ENCODE measurements around the gene C10orf90.
"Not testable (repeated sequence)": the region's sequence is repeated elsewhere in the genome, so short reads cannot be mapped to it uniquely, and the experiment has no call there.

Gene C10orf90

DNA sequence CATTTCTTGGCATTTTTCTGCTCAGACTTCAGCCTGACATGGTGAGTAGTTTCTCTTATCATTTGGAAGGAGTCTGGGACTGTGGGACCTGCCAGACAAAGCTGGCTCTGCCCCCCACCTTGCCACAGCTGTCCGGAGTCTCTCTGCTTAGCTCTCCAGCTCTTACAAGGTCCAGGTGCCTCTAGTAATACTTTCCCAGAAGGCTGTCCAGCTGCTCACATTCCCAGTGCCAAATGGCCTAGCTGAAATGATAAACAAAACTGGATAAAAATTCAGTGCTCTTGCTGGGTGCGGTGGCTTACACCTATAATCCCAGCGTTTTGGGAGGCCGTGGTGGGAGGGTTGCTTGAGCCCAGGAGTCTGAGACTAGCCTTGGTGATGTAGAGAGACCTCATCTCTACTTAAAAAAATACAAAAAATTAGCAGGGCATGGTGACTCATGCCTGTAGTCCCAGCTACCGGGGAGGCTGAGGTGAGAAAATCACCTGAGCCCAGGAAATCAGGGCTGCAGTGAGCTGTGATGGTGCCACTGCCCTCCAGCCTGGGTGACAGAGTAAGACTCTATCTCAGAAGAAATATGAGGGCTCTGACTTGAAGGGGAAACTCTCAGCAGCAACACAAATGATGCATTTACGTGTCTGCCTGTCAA, 86.8 kb downstream of the C10orf90 start:
- no peak for DNase-seq (ENCODE audit: low read depth)

GRCh38 chr10:126581648-126582046, 88.8 kb downstream of the C10orf90 start:
- DNase-seq (ENCODE audit: low read depth): no peak

DNA sequence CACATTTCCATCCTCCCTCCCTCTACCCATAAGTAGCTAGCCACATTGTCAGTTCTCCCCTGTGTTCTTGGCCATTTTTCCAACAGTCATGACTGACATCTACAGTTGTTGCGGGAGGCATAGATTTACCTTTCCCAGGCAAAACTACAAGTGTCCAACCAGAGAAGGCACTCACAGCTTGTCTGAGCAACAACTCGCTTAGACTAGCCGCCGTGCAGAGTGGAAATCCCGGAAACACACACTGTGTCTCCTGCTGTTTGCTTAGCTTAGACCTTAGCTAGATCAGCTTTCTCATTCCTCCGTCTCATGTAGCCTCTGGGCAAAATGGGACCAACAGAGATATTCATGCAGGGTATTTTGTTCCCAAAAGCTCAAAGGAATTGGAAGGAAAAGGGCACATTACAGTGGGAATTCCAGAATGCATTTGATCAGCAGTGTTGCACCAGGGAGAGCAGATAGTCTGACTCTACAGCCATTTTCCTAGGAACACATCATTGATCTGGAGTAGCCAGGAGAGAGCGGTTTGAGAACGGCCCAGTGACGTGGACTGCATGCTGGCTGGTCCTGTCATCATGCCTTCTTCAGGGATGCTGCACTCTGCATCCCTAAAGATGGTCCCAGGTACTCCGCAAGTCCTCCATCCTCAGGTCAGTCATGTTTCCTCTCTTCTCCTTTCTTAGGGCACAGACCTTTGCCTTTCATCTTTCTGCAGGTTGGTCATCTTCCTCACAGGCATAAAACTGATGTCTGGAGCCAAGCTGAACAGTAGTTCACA, 89.4 kb downstream of the C10orf90 start:
- DNase-seq (ENCODE audit: low read depth): no peak

- DNase-seq (ENCODE audit: low read depth): no peak
These were observed 94.2 kb downstream of the C10orf90 start for GRCh38 chr10:126576336-126576735.

DNA sequence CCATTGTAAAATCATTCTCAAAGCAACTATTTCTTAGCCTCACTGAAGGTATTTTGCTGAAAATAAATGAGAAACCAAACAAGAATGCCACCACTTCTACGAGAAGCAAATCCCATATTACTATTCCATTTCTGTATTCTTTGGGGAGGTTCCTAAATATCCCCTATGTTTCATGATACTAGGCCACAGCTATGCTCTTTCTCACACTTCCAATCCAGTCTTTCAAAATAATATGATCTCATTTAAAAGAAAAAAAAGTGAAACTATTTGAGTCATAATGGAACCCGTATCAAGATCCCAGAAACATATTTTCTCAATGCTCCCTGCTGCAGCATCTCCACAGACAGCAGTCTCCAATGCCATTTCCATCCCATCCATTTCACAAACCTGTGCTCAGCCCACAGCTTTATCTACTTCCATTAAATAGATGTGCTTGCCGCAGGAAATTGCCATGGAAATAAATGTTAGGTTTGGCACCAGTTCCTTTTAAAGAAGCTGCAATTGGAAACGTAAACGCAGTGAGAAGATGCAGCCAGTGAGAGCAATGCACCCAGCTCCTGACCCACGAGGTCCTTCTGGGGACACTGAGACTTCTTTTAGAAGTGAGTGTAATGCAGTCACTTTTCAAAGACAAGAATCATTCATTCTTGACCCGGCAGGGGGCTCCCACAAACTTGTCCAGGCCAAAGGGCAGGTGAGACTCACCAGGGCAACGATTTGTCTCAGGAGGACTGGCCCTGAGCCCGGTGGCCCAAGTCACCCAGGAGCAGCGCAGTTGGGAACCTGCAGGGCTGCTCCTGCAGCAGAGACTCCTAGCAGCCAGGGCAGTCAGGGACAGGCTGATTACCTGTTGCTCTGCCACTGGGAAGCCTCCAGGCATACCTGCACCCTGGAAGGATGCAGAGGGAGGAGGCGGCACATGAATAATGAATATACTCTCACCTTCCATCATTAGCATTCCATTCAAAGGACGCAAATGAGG, 99.6 kb downstream of the C10orf90 start:
- no peak for DNase-seq (ENCODE audit: low read depth)

DNA sequence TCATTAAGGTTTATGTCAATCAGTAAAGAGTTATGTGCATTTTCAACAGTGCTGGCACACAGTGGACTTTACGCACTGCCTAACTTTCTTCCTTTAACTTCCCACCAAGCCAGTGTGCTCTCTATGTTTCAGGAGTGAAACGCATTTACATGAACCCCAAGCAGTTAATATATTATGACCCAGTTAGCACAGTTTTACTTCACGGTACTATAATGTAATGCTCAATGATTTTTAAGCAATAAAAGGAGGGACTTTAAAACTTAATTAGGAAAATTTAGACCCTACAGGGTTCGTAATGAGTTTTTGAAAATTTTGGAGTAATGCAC, 100.3 kb downstream of the C10orf90 start:
- no peak for DNase-seq (ENCODE audit: low read depth)

DNA sequence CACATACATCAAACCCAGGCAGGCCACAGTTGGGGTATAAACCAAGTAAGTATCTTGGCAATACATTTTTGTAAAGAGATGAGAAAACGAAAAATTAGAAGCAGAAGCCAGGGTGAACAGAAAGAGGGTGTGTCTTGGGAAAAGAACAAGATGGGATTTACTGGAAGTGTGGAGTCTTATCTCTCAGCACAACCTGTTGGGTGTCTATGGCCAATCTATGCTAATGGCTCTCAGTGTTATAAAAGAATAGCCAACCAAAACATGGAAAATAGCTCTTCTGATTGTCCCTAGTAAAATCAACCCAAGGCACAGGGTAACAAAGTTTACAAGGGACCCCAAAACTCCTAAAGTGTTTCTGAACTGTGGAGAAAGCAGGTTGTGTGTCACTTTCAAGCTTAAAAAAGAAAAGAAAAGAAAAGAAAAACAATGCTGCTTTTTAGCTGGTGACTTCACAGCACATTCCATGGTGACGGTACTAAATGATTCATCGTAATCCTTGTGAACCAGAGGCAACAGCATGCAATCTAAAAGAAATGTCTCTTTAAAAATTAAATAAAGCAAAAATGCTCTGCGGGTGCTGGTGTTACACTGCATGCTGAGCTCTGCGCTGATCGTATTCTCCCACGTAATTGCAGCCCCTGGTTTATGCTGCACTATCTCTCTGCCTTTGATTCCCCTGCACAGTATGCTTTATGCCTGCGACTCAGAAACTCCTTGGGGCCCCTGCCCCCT, 100.8 kb downstream of the C10orf90 start:
- DNase-seq (ENCODE audit: low read depth): no peak

- no peak for DNase-seq (ENCODE audit: low read depth)
These were observed 101.6 kb downstream of the C10orf90 start for GRCh38 chr10:126568809-126569385.

DNA sequence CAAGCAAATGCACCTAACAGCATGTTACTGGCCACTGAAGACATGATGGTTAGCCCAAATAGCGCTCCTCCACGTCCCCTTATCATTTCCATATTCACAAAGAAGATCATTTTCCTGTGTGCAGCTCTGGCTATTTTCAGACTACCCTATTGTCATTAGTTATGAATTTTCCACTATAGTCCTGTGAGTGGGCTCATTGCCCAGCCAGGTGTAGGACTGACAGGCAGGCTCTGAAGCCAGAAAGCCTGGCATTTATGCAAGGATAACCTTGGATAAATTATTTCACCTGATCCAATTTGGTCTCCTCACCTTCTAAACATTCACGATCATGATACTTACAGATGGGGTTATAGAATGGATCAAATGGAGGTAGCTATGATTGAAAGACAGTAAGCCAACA, 104.6 kb downstream of the C10orf90 start:
- no peak for DNase-seq (ENCODE audit: low read depth)

DNA sequence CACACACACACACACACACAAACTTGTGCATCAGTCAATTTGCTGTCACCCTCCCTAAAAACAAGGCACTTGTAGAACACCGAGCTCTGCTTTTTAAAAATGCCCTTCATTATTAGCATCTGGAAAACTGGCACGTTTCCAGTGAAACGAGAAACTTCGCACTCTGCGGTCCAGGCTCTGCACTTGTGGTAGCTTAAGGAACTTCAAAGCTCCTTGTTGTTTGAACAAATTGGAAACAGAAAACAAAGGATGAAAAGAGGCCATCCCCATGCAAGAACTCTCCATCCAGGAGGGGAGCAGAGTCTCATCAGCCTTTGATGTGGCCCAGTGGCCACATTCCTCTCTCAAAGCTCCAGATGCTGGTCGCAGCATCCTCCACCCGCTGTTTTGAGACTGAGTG, 105.1 kb downstream of the C10orf90 start:
- no peak for DNase-seq (ENCODE audit: low read depth)

- DNase-seq (ENCODE audit: low read depth): no peak
These were observed 106.1 kb downstream of the C10orf90 start for GRCh38 chr10:126564326-126564888.

GRCh38 chr10:126563361-126563760, 107.1 kb downstream of the C10orf90 start:
- DNase-seq (ENCODE audit: low read depth): no peak

DNA sequence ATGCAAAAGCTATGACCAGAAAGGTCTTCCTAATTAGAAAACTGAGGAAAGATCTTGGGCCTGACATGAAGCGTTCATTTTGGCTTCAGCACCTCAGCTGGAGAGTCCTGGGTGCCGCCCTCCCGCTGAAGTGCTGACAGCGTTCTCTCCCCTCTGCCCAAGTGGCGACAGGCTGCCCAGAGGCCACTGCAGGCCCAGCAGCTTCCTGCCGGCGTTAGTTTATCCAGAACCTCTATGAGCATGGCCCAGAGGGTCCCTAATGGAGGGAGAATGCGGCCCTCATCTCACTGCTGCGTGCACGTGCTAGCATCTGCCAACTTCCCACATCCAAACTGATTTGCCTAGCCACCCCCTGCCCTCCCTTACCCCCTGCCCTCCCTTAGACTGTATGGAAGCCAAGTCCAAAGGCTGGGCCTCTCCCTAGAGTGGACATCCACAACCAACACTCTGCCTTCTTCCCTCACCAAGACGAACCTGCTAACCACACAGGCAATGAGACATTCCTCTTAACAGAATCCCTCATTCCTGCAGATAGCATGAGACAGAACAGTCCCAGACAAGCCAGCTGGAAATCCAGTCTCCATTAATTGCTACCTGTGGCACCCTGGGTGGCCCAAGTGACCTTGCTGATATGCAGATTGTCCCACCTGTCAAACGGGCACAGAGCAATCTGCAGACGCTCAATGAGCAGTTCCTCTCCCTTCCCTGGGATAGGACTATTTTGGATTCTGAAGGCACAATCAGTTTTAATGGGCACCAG, 108.4 kb downstream of the C10orf90 start:
- no peak for DNase-seq (ENCODE audit: low read depth)

DNA sequence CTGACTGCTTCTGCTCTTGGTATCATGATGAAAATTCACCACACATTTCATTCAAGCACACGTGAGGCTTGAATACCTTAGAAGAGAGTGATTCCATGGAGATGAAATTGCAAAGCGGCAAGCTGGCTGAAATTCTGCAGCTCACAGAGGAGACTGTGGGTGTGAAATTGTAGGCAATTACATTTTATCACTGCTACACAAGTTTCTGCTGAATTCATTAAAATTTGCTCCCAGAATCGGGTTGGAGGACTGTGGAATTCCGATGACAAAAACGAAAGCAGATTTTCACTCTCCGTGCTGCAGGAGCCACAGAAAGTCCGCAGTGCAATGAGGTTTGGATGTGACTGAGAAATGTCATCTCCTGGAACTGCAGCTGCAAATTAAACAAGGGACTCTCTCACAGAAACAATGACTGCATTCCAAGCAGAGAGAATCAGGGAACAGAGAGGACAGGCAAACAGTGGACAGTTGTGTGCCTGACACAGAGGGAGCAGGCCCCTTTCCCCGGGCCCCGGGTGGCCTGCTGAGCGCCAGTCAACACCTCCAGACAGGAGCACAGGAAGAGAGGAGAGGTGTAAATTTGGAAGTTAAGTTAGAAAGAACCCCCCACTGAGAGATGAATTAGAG, 109.1 kb downstream of the C10orf90 start:
- no peak for DNase-seq (ENCODE audit: low read depth)

GRCh38 chr10:126558881-126559280, 111.6 kb downstream of the C10orf90 start:
- DNase-seq (ENCODE audit: low read depth): no peak

DNA sequence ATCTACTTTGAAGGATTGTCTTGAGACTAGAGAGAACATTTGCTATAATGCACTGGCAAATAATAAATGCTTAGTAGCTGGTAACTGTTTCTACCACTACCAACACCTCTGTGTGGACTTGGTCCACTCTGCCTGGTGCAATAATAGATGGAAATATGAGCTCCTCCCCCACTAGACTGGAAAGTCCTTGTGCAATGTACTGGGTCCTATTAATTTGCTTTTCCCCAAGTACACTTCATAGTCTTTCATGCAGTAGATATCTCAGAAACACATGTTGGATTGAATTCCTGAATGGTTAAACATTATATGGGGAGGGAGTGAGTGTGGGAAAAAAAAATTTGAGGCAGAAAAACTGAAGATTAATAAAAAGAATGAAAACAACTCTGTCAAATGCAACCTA, 119.3 kb downstream of the C10orf90 start:
- DNase-seq (ENCODE audit: low read depth): no peak

DNA sequence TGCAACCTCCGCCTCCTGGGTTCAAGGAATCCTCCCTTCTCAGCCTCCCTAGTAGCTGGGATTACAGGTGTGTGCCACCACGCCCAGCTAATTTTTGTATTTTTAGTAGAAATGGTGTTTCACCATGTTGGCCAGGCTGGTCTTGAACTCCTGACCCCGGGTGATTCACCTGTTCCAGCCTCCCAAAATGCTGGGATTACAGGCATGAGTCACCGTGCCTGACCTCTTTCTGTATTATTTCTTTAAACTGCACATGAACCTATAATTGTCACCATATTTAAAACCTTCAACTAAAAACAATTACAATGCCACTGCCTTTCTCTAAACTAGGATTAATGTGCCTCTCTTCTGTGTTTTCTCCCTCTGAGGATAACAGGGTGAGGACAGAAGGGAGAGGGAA, 119.9 kb downstream of the C10orf90 start:
- not testable (repeated sequence) for DNase-seq (ENCODE audit: low read depth)

GRCh38 chr10:126549344-126549743, 121.1 kb downstream of the C10orf90 start:
- no peak for DNase-seq (ENCODE audit: low read depth)

DNA sequence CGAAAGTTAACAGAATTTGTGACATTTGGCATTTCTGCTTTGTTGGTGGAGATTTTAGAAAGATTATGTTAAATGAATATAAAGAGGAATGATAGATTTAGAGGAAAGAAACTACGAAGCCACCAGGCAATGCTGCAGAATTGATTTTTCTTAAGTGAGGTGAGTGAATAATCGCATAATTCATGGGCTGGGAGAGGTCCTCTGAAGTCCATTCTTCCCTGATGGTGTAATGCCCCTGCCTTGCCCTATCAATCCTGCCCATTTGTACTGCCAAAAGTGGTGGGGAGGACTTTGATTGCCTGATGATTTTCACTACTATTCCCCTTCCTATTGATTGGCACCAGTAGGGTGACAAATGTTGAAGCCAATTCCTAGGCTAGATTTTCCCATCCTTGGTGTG, 125.9 kb downstream of the C10orf90 start:
- DNase-seq (ENCODE audit: low read depth): no peak
